ENCODE results near the gene CLIP2. TPM values are rescaled to one million over a fixed set of nuclear protein-coding genes. Genes with fewer than 3 reads are reported as not detected.

Gene CLIP2
- total RNA-seq, 2 experiments from 2014 or later, result 3.6 to 6.3 TPM

DNA sequence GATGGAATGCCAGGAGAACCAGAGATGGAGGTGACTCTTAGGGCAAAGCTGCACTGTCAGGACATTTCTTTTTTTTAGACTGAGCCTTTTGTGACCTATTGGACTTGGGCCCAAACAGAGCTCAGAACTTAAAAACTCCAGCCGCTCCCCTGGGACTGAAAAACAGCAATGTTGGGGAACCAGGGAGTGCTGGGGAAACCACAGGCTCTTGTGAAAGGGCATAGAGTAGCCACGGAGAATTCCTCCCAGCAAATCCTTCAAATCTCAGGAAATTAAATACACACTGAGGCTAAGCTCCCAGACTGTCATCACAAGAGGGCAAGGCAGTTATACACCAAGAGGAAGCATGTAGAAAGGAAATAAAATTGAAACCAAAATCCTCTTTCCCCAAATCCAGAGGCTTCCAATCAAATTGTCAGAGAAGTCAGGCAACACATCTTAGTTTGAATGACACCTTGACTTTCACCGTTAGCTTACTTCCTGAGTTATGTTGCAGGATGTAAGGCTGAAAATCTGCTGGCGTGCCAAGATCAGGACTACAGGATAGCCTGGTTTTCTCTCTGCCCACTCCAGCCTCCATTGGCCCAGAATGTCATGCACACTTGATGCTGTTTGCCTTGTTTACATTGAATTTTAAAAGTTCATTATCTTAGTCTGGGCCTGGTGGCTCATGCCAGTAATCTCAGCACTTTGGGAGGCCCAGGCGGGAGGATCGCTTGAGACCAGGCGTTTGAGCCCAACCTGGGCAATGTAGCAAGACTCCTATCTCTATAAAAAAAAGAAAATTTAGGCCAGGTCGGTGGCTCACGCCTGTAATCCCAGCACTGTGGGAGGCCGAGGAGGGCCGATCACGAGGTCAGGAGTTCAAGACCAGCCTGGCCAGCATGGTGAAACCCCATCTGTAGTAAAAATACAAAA is 32.5 kb upstream of the CLIP2 start:
- H4K20me1 ChIP-seq (ENCODE audit: insufficient read depth, low read length), result no peaks in the 10 kb centered on the region
- peaks cover 14% of the 10 kb centered on the region for H3K36me3 ChIP-seq (ENCODE audit: insufficient read depth, low read length)
- no peak overlapping the region for H3K27ac ChIP-seq (ENCODE audit: low read depth, low read length, poor library complexity, severe bottlenecking)
- H3K9me2 ChIP-seq (ENCODE audit: insufficient read depth, low read length), result no peaks in the 10 kb centered on the region
- H3K79me2 ChIP-seq (ENCODE audit: insufficient read depth, low read depth, low read length), result peaks cover 28% of the 10 kb centered on the region
- no peaks in the 10 kb centered on the region for H3K9me3 ChIP-seq (ENCODE audit: low read length)
- 0 out of 2 replicates have a peak overlapping the region, but pooled peaks have one; percentile 30 for H2AFZ ChIP-seq (ENCODE audit: low read length)
- ChIA-PET CTCF (ENCODE audit: unreplicated experiment) (no interaction called here), POLR2A (interaction anchor here (0.6 kb wide), 2 partner anchors 49 to 116 kb away, joined by 3 read pairs; no protein-coding TSS in a partner anchor)
- intact Hi-C loops (cut with micrococcal nuclease; ENCODE audit: unreplicated experiment), result no loop called here
- DNase-seq (ENCODE audit: low spot score), result no peak
- TF ChIP-seq, protein P1, sequence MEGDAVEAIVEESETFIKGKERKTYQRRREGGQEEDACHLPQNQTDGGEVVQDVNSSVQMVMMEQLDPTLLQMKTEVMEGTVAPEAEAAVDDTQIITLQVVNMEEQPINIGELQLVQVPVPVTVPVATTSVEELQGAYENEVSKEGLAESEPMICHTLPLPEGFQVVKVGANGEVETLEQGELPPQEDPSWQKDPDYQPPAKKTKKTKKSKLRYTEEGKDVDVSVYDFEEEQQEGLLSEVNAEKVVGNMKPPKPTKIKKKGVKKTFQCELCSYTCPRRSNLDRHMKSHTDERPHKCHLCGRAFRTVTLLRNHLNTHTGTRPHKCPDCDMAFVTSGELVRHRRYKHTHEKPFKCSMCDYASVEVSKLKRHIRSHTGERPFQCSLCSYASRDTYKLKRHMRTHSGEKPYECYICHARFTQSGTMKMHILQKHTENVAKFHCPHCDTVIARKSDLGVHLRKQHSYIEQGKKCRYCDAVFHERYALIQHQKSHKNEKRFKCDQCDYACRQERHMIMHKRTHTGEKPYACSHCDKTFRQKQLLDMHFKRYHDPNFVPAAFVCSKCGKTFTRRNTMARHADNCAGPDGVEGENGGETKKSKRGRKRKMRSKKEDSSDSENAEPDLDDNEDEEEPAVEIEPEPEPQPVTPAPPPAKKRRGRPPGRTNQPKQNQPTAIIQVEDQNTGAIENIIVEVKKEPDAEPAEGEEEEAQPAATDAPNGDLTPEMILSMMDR (conservative IDR thresholded peaks at IDR 0.05; ENCODE audit: low read length), result no peak
- no peak for TF ChIP-seq EZH2phosphoT487 (IDR thresholded peaks at IDR 0.05; ENCODE audit: borderline replicate concordance, low read depth, low read length)
- peaks cover 45% of the 10 kb centered on the region for H3K4me1 ChIP-seq (ENCODE audit: insufficient read depth, low read length, poor library complexity, severe bottlenecking)
- H3K4me3 ChIP-seq (ENCODE audit: low read depth, low read length, poor library complexity, severe bottlenecking), result no peak overlapping the region
- BruUV-seq (replicated peaks), result no TSS peak
- peak overlapping the region; percentile 20; the same call in 1 of the 2 replicates for H3K4me2 ChIP-seq (ENCODE audit: low read length)

DNA sequence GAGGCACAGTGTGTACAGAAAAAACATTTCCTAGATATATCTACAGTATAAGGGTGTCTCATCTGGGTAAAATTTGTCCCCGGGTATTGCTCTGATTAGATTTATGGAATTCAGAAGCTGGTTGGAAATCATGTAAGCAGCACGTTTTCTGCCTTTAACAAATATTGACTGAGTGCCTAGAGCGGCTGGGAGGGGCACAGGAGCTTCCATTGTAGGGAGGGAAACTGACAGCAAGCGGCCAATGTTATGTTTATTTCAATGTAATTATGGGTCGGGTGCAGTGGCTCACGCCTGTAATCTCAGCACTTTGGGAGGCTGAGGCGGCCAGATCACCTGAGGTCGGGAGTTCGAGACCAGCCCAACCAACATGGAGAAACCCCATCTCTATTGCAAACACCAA is 30.6 kb upstream of the CLIP2 start:
- TF ChIP-seq EZH2phosphoT487 (IDR thresholded peaks at IDR 0.05; ENCODE audit: borderline replicate concordance, low read depth, low read length), result no peak
- TF ChIP-seq, protein P1 (conservative IDR thresholded peaks at IDR 0.05; ENCODE audit: low read length), result no peak
- BruUV-seq (replicated peaks), result no TSS peak
- no peaks in the 10 kb centered on the region for H3K36me3 ChIP-seq (ENCODE audit: insufficient read depth, low read length)
- peak overlapping the region; percentile 37; the same call in 1 of the 2 replicates for H2AFZ ChIP-seq (ENCODE audit: low read length)
- H3K9me2 ChIP-seq (ENCODE audit: insufficient read depth, low read length), result no peaks in the 10 kb centered on the region
- H3K79me2 ChIP-seq (ENCODE audit: insufficient read depth, low read depth, low read length), result peaks cover 13% of the 10 kb centered on the region
- DNase-seq (ENCODE audit: low spot score), result no peak
- H3K4me1 ChIP-seq (ENCODE audit: insufficient read depth, low read length, poor library complexity, severe bottlenecking), result peaks cover 35% of the 10 kb centered on the region
- POLR2A ChIA-PET, result no interaction called here
- peak overlapping the region; percentile 45 for H3K4me2 ChIP-seq (ENCODE audit: low read length)
- no peak overlapping the region for H3K4me3 ChIP-seq (ENCODE audit: low read depth, low read length, poor library complexity, severe bottlenecking)
- H3K9me3 ChIP-seq (ENCODE audit: low read length), result no peaks in the 10 kb centered on the region
- intact Hi-C loops (cut with micrococcal nuclease; ENCODE audit: unreplicated experiment), result no loop called here
- no peak overlapping the region for H3K27ac ChIP-seq (ENCODE audit: low read depth, low read length, poor library complexity, severe bottlenecking)
- no peaks in the 10 kb centered on the region for H4K20me1 ChIP-seq (ENCODE audit: insufficient read depth, low read length)
- CTCF ChIA-PET (ENCODE audit: unreplicated experiment), result no interaction called here

Measured in OCI-LY7 (cell line).